ENCODE measurements around the gene KBTBD13. TPM values are rescaled to one million over a fixed set of nuclear protein-coding genes. Genes with fewer than 3 reads are reported as not detected.
A peak's percentile ranks its signal among the peaks of the same experiment; 100 is the strongest.

KBTBD13 gene
- total RNA-seq, 1 donor from 2014 or later: not detected

DNA sequence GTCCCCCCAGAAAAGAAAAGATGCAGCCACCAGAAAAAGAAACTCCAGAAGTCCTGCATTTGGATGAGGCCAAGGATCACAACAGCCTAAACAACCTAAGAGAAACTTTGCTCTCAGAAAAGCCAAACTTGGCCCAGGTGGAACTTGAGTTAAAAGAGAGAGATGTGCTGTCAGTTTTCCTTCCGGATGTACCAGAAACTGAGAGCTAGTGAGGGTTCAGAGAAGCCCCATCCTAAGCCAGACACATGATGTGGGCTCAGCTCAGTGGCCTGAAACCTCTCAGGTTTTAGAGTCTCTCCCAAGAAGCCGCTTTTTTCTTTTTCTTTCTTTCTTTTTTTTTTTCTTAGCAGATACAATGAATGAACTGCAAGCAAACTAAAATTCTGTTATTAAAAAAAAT is 23.6 kb upstream of the KBTBD13 start:
- Histone ChIP-seq H3K4me3 (ENCODE audit: low read depth, low read length) (no peak overlapping the region), H3K27me3 (ENCODE audit: control insufficient read depth, insufficient read depth, low read length) (no peaks in the 10 kb centered on the region), H3K36me3 (ENCODE audit: control insufficient read depth, insufficient read depth, low read length) (no peaks in the 10 kb centered on the region)
- TF ChIP-seq, protein P1, sequence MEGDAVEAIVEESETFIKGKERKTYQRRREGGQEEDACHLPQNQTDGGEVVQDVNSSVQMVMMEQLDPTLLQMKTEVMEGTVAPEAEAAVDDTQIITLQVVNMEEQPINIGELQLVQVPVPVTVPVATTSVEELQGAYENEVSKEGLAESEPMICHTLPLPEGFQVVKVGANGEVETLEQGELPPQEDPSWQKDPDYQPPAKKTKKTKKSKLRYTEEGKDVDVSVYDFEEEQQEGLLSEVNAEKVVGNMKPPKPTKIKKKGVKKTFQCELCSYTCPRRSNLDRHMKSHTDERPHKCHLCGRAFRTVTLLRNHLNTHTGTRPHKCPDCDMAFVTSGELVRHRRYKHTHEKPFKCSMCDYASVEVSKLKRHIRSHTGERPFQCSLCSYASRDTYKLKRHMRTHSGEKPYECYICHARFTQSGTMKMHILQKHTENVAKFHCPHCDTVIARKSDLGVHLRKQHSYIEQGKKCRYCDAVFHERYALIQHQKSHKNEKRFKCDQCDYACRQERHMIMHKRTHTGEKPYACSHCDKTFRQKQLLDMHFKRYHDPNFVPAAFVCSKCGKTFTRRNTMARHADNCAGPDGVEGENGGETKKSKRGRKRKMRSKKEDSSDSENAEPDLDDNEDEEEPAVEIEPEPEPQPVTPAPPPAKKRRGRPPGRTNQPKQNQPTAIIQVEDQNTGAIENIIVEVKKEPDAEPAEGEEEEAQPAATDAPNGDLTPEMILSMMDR (IDR thresholded peaks at IDR 0.05; ENCODE audit: insufficient read depth, low read length, severe bottlenecking): no peak
- no peak for DNase-seq (ENCODE audit: low read depth)
- FAIRE-seq: no peak

DNA sequence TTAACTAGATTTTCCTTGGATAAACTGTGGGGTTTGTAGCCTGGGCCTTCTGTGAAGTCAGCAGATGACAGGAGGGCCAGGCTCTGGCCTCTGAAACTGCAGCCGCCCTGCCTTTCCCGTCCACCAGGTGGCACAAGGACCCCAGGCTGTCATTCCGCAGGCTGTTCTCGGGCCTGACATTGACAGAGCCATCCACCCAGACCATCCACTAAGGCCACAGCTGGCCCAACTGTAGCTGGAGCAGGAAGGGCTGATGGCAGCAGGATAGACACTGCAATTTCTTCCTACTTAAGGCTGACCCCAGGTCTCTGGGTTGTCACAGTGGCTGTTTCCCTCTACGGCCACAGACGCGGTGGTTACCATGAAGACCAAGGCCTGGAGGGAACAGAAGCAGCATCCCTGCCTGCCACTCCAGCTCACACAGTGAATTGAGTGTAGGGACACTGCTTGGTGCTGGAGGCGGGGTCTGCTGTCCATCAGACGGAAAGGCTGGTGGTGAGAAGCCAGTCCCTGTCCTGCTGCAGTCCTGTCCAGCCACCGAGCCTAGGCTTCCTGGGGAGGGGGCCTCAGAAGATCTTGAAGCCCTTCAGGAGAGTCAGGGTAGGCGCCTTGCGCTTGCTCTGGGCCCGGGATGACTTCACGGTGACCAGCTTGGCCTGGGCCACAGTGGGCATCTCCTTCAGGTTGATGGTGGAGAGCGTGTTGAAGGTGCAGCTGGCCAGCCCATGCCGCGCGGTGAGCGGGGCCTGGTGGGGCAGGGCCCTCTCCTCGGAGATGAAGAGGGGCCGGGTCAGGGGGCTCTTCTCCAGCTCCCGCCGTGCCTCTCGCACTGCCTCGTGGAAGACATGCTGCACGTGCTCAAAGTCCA is 22.0 kb upstream of the KBTBD13 start:
- TF ChIP-seq, protein P1 (IDR thresholded peaks at IDR 0.05; ENCODE audit: insufficient read depth, low read length, severe bottlenecking): peak; percentile 93
- FAIRE-seq (no peak), DNase-seq (ENCODE audit: low read depth) (peak; percentile 34)
- H3K27me3 ChIP-seq (ENCODE audit: control insufficient read depth, insufficient read depth, low read length): no peaks in the 10 kb centered on the region
- no peak overlapping the region for H3K4me3 ChIP-seq (ENCODE audit: low read depth, low read length)
- no peaks in the 10 kb centered on the region for H3K36me3 ChIP-seq (ENCODE audit: control insufficient read depth, insufficient read depth, low read length)

DNA sequence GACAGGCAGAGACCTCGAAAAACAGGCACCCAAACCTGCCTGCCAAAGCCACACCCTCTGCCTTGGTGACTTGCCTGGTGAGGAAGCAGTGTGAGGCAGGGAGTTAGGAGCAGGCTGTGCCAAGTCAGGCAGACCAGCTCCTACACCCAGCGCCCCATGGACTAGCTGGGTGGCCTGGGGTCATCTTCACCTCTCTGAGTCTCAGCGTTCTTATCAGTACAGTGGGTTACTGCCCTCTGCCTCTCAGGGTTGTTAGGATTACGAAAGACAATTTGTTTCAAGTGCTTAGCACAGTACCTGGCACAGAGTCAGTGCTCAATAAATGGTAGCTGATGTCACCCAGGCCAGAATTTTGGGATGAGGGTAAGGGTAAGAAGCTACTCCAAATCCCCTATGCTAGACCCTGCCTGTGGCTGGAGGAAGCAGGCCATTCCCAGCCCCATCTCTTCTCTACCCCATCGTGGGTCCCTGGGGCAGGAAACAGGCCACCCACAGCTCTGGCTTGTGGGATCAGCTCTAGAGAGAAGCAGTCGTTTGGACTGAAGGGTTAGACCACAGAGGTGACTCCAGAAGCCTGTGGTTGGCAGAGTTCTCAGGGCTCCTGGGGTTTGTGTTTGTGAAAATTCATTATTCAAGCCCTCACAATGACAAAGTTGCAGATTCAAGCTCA is 21.2 kb upstream of the KBTBD13 start:
- H3K4me3 ChIP-seq (ENCODE audit: low read depth, low read length): no peak overlapping the region
- H3K36me3 ChIP-seq (ENCODE audit: control insufficient read depth, insufficient read depth, low read length): no peaks in the 10 kb centered on the region
- TF ChIP-seq, protein P1 (IDR thresholded peaks at IDR 0.05; ENCODE audit: insufficient read depth, low read length, severe bottlenecking): no peak
- no peaks in the 10 kb centered on the region for H3K27me3 ChIP-seq (ENCODE audit: control insufficient read depth, insufficient read depth, low read length)
- DNase-seq (ENCODE audit: low read depth): peak; percentile 42
- no peak for FAIRE-seq

DNA sequence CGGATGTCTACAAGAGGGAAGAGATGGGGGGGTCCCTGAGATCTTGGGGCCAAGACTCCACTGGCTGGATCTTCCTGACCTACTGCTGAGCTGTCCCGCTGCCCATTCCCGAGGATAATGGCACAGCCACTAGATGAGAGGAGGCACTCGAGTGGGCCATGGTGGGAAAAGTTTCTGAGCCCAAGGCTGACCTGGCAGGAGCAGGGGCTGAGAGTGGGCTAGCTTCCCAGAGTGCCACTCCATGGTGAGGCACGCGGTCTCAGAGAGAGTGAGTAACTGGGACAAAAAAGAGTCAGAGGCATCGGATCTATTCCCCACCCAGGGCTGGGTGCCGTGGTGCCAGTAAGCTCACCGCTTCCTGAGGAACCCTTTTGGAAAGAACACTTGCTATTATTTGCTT is 20.4 kb upstream of the KBTBD13 start:
- H3K27me3 ChIP-seq (ENCODE audit: control insufficient read depth, insufficient read depth, low read length): no peaks in the 10 kb centered on the region
- no peak overlapping the region for H3K4me3 ChIP-seq (ENCODE audit: low read depth, low read length)
- TF ChIP-seq, protein P1 (IDR thresholded peaks at IDR 0.05; ENCODE audit: insufficient read depth, low read length, severe bottlenecking): no peak
- H3K36me3 ChIP-seq (ENCODE audit: control insufficient read depth, insufficient read depth, low read length): no peaks in the 10 kb centered on the region
- DNase-seq (ENCODE audit: low read depth) (no peak), FAIRE-seq (no peak)

DNA sequence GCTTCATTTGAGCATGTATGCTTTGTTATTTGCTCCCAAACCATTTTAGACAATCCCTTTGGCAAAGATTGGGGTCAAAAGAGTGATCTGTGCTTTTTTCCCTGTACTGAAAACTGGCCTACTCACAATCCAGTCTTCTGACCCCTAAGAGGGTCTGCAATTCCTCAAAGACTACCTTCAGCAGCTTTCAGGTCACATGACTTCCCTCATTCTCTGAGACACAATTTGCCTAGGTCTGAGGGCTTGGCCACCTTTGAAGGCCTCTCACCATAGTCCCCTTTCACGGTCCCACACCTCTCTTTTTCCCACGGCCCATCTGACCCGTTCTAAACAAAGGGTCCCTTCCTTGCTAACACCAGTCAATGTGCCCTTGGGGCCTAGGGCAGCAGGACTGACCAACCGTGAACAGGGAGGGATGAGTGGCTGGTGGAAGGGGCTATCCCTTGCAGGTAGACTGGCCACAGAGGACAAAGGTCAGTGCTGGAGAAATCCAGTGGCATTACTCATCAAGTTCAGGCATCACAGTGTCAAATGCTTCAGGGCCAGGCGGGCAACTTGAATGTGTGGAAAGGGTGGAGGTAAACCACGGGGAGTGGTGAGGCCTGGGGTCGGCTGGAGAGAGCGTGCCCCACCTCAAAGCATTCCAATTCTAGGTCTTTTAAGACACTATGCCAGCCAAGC is 19.5 kb upstream of the KBTBD13 start:
- Histone ChIP-seq H3K36me3 (ENCODE audit: control insufficient read depth, insufficient read depth, low read length) (no peaks in the 10 kb centered on the region), H3K4me3 (ENCODE audit: low read depth, low read length) (no peak overlapping the region), H3K27me3 (ENCODE audit: control insufficient read depth, insufficient read depth, low read length) (no peaks in the 10 kb centered on the region)
- DNase-seq (ENCODE audit: low read depth) (no peak), FAIRE-seq (no peak)
- TF ChIP-seq, protein P1 (IDR thresholded peaks at IDR 0.05; ENCODE audit: insufficient read depth, low read length, severe bottlenecking): no peak

All from bronchial epithelial cell (primary cell).